ENCODE measurements around the gene ANKRD52.
A peak's percentile ranks its signal among the peaks of the same experiment; 100 is the strongest.

The ANKRD52 gene

DNA sequence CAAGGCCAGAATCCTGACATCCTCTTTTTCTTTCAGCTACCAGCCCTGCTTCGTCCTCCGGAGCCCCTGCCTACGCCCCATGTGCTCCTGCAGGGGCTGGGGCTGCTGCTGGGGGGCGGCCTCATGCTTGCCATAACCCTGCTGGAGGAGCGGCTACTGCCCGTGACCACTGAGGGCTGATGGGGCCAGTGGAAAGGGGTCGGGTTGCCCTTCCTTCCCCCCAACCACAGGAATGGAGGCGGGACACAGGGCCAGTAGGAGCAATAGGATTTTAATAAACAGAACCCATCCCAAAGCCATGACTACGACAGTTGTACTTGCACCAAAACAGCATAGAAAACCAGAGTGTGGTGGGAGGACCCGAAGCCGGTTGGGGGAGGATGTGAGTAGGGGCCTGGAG lies 20.6 kb downstream of the ANKRD52 start:
- no peak for DNase-seq

DNA sequence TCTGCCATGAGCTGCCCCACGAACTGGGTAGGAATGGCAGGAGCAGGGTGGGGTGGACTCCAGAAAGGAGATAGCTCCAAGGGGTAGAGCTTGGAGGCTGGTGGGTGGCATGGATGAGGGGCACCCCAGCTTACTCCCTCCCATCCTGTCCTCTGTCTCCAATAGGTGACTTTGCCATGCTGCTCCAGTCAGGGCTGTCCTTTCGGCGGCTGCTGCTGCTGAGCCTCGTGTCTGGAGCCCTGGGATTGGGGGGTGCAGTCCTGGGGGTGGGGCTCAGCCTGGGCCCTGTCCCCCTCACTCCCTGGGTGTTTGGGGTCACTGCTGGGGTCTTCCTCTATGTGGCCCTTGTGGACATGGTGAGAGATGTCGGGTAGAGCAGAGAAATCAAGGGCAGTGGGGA lies 21.2 kb downstream of the ANKRD52 start:
- no peak for DNase-seq

DNA sequence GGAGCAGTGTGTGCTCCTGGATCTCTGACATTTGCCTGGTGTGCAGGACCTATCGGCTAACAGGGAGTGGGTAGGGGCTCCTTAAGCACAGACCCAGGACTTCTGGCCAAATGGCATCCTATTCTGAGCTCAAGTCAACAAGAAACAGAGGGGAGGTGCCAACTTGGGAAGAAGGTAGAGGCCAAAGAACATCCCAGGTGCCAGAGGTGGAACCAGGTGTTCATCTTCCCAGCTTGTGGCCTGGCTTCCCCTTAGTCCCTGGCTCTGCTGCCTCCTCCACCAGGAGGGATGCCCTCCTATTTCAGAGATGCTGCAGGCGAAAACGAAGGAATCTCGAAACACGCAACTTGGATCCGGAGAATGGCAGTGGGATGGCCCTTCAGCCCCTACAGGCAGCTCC lies 22.1 kb downstream of the ANKRD52 start:
- no peak for DNase-seq

DNA sequence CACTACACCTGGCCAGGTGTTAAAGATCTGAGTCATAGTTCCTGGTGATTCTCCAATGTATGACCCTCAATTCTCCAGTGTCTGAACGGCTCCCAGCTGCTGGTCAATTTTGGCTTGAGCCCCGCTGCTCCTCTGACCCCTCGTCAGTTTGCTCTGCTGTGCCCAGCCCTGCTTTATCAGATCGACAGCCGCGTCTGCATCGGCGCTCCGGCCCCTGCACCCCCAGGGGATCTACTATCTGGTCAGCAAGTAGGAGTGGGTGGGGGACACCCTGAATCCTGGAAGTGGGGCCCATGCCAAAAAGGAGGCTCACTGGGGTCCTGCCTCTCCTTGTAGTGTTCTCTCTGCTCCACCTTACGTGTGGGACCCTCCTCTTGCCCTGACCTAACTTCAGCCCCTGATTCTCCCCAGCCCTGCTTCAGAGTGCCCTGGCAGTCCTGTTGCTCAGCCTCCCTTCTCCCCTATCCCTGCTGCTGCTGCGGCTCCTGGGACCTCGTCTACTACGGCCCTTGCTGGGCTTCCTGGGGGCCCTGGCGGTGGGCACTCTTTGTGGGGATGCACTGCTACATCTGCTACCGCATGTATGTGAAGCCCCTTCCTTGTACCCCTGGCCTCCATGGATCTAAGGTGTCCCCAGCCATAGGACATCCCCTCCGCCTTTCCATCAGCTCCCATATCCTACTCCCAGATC lies 23.3 kb downstream of the ANKRD52 start:
- no peak for DNase-seq

DNA sequence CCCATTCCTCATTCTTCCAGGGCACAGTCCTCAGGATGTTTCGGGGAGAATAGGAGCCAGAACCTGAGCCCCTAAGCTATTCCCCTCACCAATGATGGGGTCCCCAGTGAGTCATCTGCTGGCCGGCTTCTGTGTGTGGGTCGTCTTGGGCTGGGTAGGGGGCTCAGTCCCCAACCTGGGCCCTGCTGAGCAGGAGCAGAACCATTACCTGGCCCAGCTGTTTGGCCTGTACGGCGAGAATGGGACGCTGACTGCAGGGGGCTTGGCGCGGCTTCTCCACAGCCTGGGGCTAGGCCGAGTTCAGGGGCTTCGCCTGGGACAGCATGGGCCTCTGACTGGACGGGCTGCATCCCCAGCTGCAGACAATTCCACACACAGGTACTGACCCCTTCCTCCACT lies 27.0 kb downstream of the ANKRD52 start:
- DNase-seq: no peak

DNA sequence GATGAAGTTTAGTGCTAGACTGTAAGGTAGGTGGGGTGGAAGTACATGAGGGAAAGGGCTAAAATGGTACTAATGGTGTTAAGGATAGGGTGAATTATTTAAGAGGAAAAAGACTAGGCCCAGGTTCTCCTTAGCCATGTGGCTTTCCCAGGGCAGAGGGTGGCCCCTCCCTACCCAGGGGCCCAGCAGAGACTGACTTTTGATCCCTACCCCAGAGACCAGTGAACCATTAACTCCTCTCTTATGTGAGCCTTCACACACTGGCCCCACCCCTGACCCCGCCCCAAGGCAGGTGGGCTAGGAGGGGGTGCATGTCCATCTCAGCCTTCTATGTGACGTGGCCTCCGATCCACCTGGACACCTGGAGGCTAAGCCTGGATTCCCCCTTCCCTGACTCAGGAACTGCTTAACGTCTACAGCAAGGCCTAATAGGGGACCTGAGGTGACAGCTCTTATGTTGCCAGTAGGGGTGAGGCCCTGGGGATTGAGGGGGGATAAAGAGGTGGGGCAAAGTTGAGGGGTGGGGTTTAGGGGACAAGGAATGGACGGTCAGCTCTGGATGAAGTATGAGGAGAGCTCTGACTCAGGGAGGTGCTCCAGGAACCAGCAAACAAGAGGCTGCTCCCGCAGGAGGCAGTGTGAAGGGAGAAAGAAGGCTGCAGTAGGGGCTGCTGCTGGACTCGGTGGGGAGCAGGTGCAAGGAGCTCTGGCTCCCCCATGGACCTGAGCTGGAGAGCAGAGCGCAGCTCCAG lies 27.6 kb downstream of the ANKRD52 start:
- no peak for DNase-seq

DNA sequence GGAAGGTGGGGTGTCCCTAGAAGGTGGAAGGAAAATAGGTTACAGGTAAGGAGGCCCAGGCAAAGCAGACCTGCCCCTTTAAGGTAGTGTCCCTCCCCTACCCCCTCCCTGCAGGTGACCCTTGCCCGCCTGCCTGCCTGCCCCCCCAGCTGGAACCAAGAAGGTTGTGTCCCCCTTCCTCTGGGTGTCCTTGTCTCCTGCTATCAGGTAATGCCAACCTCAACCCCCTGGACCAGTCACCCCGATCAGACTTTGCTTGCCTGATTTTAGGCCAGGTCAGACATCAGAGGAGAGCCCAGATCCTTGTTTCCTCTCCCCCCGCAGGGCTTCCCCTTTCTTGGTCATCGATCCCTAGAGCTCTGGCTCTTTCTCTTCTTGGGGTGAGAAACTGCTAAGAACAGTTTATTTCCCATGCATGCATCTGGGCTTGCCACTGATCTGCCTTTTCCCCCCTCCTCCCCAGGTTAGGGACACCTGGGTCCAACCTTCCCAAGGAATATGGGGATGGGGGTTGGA lies 28.2 kb downstream of the ANKRD52 start, which contains the start of gene SLC39A5:
Gene SLC39A5 (plus strand): TSS at position 136 of the 516 bp plus-strand sequence. CDS start 1,224 bp downstream, outside the sequence.
- no peak for DNase-seq

DNA sequence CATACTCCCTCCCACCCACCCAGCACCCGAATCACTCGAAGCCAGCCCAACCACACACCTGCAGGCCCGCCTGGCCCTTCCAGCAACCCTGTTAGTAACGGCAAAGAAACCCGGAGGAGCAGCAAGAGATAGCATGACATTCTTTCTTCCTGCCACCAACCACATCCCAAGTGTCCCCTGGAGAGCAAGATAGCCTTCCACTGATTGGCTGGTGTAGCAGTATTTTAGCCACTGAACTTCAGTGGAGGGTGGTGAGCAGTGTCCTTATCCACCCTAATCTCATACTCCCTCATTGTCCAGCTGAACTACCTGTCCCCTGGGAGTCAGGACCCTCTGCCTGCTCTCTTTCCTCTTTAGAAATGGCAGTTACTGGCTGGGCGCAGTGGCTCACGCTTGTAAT lies 29.1 kb downstream of the ANKRD52 start:
- DNase-seq: no peak

DNA sequence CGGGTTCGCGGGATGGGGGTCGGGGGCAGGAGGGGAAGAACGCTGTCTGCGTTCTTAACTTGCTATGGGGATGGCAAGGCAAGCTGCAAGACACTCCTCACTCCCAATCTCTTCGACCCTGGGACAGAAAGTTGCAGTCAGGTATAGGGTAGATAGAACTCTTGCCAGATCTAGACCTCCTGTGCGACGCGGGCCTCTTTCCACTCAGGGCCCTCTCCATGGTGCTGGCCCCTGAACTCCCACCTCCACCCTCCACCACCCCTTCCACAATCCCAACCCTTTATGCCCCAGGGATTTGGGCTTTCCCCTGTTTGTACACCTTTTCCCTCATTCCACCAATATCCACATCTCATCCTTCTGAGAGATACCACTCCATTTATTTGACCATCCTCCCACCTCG lies 33.2 kb downstream of the ANKRD52 start:
- no peak for DNase-seq

DNA sequence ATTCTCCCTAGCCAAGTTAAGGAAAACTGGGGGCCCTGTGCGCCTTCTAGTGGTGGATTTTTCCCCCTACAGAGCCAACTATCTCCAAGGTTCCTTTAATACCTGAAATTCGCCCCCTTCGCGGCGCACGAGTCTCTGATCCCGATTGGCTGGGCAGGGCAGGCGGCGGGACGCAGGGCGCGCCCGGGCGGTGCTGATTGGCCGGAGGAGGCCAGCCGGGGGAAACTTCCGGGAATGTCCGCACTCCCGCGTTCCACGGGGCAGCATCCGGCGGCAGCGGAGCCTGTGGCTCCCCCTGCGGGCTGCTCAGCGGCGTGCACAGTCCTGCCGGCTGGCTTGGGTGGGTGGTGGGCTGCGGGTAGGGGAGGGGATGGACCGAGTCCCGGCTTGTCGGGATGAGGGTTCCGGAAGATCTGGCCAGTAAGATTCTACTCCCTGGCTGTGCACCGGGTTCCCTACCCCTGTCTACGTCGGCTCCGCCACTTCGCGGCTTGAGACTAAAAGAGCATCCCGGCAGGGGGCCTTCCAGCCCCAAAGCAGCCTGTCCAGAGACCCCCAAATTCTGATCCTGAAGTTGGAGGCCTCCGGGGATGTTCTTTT lies 34.0 kb downstream of the ANKRD52 start, which contains the start of gene NABP2:
Gene NABP2 (plus strand): TSS at position 241 of the 600 bp plus-strand sequence. CDS start 515 bp downstream, outside the sequence.
- DNase-seq: peak; percentile 95

DNA sequence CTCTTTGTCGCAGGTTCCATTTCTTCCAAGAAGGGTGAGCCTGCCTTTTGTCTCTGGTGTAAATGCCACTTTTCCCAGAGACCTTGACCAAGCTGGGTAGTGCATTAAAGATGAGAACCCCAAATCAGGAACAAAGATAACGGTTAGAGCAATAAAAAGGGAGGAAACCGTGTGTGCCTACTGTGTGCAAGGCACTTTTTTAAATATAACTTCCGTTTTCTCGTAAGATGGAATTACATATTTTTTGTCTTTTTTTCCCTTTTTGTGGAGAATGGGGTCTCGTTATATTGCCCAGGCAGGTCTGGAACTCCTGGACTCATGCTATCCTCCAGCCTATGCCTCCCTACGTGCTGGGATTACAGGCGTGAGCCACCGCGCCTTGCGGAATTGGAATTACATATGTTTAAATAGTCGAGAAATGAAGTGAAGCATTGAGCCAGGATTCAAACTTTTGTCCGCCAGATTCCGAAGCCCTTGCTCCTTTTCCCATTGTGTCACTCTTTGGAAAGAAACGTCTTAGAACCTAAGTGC lies 34.5 kb downstream of the ANKRD52 start:
- DNase-seq: no peak

DNA sequence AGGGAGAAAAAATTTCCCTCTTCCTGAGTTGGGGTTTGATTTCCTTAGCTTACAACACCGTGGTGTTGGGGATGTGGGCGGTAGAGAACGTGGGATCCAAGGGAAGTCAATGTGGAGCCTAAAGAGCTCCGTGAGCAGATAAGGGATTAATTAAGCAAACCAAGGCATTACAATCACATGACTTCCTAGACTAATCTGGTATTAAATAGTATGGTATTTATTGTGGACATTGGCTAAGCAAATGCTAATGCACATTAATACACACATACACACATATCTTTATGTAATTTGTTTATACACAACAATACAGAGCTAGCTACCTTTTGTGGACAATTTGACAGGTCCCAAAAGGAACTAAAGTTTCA lies 35.7 kb downstream of the ANKRD52 start:
- DNase-seq: no peak

DNA sequence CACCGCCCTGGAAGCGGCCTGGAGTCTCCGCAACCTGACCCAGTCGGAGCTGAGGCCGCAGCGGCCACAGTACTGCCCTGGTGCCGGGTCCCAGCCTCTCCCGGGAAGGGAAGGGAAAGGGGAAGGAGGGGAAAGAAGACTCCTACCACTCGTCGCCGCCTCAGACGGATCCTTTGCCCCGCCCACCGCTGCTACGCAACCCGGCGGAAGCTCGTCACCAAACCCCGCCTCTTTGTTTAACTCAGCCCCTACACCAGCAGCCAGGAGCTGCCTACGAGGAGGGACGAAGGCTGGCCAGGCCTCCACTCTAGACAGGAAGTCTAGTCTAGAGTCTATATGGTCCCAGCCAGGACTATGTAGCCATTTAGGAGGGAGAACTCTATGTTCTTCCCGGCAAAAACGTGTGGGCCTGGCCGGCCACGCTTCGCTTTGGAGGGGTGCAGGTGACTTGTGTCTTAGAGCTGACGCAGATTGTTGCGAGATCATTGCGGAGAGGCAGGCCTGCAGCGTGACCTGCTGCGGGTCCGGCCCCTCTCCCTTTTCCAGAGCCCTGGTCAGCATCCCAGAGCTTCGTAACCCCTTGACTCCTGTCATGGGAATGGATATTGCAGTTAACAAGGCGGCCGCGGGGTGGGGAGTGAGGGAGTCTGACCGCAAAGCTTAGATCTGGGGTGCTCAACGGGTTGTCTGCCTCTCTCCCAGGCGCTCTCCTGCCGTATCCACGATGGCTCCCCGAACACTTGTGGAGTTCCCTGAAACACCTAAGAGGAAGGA lies 36.2 kb downstream of the ANKRD52 start, which contains the start of gene RNF41:
Gene RNF41 (minus strand): TSS at position 166 of the 774 bp plus-strand sequence. CDS start 7,875 bp downstream, outside the sequence.
- peak; percentile 93 for DNase-seq

DNA sequence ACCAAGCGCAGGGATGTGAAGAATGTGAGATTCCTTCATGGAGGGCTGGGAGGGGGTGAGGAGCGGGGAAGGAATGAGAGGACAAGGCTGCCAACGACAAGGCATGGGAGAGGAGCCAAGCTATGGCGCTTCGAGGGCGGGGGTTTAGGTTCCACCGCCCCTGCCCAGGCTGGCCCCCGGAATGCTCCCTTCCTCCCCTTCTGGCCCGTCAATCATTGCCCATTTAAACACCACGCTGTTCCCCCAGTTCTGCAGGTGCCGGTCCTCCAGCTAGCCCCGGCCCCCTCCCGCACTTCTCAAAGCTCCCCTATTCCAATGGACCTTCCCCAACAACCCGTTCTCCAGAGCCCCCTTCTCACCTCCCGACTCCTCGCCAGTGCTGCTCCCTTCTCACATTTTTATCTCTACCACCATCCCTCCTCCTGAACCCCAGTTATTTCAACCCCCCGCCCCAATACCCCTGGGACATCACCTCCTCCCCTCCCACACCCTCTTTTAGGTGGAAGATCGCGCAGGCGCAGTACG lies 36.9 kb downstream of the ANKRD52 start:
- no peak for DNase-seq

DNA sequence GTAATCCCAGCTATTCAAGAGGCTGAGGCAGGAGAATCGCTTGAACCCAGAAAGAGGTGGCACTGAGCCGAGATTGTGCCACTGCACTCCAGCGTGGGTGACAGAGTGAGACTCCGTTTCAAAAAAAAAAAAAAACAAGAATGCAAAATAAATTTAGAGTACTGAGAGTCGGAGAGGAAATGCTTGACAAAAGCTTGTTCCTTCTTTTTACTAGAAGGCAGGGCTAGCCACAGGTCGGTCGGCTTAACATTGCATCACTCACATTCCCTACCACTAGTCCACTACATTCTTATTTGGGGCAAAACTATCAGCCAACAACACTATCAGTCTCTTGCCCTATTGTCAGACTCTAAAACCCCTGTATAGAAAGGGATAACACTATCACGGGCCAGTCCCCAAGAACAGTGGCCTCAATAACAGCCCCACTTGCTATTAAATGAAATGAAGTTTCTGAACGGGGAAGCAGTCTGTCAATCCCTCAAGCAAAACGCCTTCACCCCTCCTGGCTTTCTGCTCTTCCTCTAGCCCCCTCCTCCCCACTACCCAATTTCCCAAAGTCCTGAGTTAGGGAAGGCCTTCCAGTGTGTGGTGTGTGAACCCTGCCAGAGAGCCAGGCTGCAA lies 37.5 kb downstream of the ANKRD52 start:
- no peak for DNase-seq

DNA sequence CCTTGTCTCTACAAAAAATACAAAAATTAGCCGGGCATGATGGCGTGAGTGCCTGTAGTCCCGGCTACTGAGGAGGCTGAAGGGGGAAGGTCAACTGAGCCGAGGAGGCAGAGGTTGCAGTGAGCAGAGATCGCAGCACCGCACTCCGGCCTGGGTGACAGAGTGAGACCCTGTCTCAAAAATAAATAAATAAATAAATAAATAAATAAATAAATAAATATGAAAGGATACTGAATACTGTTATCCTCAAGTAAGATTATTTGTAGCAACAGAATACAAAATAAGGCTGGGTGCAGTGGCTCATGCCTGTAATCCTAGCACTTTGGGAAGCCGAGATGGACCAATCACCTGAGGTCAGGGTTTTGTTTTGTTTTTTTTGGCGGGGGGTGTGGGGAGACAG lies 38.3 kb downstream of the ANKRD52 start:
- no peak for DNase-seq

DNA sequence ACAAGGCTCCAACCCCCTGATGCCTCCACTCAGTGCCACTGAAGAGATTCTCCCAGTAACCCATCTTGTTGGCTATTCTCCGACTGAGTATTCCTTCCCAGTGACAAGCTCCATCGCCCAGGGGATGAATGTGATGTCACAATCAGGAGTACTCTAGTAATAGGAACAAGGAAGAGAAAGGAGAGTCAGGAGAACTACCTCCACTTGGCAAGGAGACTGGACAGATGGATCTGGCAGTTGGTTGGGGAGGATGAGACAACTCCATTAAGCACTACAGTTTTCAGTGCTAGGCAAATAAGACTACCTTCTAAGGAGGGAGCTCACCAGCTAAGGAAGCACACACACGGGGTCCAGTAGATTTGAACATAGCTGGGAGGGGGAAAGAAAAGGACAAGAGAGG lies 41.7 kb downstream of the ANKRD52 start:
- no peak for DNase-seq

DNA sequence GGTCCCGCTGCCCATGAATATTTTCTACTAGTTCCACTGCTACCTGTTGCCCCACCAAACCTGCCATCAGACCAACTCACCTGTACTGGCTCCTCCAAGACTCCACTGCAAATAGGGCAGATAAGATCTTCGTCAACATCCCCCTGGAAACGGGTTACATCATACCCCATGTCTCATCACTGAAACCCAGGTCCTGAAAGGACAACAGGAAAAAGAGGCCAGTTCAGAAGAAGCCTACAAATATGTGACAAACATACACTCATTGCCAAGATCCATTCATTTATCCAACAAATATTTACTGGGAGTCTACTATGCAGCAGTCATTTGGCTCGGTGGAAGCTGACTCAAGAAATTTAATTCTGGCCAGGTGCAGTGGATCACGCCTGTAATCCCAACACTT lies 44.3 kb downstream of the ANKRD52 start:
- no peak for DNase-seq

DNA sequence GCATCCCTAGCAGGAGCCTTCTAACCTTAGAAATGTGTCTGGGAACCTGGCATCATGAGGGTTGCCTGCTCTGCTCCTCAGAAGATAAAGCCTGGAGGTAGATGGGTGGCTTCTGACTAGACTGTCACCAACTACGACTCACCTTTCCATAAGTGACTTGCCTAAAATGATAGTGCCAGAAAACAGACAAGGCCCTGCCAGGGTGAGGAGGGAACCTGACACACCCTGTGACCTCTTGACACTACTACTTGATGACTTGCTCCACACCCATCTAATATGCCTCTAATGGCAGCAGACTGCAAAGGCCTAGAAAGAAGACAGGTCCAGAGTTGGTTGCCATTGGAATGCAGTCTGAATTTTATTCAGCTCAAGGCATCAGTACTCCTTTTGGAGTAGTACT lies 45.8 kb downstream of the ANKRD52 start:
- no peak for DNase-seq

DNA sequence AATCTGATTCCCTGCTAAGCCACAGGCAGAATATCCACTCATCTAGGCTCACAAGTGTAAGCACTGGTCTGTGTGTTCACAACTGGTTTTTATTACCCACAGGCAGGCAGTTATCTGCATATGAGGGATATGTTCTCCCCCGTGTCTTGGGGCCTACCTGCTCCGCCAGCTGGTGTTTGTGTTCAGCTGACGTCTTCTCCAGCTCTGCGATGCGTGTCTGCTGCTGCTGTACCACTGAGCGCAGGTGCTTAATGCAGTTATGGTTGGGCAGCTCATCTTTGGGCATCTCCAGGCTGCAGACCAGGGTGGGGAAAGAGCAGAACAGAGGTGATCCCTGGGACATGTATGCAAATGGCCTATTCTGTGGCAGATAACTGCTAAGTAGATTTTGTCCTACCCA lies 50.2 kb downstream of the ANKRD52 start:
- no peak for DNase-seq

DNA sequence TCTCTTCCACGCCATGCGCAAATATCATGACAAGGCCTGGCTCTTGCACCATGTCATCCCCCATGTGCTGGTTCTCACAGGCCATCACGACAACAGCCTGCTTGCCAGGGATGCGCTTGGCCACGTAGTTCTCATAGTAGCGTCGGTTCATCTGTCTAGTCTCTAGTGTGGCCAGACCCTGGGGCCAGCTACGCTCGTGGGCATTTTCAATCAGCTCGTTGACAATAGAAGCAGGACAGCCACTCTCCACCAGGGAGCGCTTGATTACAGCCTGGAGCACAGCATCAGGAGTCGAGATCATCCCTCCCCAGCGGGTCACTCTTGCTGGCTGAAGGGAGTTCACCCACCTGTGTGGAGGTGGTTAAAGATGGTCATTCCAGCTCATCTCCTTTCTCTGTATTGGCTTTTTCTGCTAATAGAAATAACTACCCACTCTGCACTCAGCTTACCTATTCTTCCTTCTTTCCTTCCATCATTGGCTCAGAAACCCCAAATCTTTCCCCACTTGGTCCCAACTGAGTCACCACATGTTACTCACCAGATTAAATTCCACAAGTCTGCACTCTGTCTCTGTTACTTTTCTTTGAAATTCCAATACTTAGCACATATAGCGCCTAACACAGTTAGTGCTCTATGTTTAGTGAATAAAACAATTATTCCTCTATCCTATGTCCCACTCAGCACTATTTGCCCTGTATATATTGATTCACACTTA lies 51.6 kb downstream of the ANKRD52 start:
- DNase-seq: peak; percentile 31

Measured in activated naive CD4-positive, alpha-beta T cell treated with Interleukin-2 at 50 U/mL for 16 hours (primary cell).